ENCODE measurements around the gene GPR146.
A peak's percentile ranks its signal among the peaks of the same experiment; 100 is the strongest.

The GPR146 gene

DNA sequence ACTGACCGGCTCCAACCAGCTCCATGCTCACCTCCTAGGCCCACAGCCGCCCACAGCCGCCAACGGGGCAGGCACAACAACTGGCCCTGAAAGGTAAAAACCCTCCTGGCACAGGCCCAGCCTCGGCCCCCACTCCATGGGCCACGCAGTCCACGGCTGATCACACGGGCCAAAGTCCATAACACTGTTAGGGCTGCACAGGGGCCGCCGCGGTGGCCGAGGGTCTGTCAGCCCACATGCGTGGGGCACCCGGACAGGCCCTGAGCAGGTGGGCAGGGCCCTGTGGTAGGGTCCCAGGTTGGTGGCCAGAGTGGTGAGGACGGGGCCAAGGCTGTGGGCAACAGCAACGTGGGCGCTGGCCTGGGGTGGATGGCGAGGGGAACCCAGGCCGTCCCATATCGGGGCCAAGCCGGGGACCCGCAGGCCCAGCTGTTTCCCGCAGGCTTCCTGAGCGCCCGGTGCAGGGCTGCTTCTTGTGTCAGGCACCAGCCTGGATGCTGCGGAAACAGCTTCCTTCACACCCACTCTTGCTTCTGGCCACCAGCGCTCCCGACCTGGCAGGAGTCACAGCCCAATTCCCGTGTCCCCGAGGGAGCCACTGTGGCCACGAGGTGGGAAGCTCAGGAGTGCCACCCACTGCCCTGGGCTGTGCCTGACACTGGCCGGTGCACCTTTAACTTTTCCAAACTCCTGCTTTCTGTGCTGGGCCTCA is 32.2 kb upstream of the GPR146 start:
- DNase-seq = no peak

DNA sequence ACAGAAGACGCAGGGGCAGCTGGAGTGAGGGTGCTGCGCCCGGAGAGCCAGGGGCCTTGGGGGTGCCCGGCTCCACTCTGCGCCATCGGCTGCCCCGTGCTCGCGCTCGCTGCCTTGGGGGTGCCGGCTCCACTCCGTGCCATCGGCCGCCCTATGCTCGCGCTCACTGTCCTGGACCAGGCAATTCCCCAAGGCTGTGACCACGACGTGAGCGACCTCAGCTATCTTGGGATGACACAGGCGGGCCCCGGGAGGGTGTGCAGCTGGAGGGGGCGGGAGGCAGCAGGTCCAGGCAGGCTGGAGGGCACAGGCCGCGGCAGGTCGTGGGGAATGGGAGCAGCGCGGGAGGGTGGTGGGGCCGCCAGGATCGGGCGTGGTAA is 31.6 kb upstream of the GPR146 start:
- no peak for DNase-seq

DNA sequence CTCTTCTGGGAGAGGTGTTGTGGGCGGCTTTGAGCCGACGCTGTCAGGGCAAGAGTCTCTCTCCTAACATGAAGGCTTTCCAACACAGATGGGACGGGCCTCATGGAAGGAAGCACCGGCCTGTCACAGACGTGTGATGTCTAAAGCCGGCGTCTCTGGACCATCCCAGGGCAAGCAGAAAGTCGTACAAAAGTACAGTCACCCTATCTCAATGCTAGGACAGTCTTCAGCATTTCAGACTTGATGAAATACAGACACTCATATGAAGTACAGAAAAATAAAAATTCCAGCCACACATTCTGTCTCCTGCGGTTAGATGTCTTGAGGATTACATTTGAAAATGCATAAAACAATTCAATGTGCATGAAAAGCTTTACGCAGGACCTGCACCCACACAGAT is 30.8 kb upstream of the GPR146 start:
- no peak for DNase-seq

DNA sequence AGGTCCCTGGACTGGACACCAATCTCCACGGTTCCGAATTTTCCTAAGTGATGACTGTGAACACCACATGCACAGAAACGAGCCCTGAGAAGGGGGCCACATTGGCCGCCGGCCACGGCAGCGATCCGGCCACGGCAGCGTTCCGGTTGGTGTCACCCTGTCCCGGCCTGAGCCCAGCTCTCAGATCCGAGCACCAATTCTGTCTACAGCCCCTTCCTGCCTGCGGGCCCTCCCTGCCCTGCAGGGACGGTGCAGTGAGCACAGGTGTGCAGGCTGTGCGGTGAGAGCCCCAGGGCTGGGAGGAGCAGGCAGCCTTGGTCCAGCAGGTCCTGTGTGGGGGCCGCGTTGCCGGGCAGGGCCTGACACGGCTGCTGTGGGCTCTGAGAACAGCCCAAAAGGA is 29.7 kb upstream of the GPR146 start:
- DNase-seq = no peak

DNA sequence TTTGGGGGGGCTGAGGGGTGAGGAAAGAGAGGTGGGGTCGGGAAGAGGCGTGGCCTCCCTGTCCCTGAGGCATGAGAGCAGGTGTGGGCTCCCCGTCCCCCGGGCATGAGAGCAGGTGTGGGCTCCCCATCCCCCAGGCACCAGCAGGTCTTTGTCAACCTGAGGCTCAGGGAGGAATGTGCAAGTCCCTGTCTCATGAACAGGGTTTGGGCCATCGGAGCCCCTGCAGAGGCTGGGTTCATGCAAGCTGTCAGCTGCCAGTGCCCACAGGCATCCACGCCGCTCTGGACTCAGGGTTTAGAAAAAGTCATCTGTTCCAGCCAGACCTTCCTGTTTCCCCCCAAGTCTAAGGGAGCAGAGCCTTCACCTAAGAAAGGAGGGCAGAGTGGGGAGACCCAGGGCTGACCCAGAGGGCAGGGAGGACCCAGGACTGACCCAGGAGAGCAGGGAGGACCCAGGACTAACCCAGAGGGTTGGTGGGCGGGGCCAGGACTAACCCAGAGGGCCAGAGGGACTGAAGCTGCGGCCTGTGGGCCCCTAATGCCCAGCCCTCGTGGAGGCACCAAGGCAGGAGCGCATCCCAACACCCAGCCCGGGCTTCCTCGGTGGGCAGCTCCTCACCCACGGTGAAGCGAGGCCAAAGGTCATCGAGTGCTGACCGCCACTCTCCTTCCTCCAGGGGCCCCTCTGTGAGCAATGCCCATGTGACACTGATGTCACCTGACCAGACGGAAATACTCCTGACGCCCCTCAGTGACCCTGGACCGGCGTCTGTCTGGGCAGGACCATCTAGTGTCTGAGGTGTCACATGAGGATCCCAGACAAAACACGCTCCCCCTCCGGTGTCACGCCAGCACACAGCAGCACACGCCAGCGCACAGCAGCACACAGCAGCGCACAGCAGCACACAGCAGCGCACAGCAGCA is 28.9 kb upstream of the GPR146 start:
- no peak for DNase-seq

DNA sequence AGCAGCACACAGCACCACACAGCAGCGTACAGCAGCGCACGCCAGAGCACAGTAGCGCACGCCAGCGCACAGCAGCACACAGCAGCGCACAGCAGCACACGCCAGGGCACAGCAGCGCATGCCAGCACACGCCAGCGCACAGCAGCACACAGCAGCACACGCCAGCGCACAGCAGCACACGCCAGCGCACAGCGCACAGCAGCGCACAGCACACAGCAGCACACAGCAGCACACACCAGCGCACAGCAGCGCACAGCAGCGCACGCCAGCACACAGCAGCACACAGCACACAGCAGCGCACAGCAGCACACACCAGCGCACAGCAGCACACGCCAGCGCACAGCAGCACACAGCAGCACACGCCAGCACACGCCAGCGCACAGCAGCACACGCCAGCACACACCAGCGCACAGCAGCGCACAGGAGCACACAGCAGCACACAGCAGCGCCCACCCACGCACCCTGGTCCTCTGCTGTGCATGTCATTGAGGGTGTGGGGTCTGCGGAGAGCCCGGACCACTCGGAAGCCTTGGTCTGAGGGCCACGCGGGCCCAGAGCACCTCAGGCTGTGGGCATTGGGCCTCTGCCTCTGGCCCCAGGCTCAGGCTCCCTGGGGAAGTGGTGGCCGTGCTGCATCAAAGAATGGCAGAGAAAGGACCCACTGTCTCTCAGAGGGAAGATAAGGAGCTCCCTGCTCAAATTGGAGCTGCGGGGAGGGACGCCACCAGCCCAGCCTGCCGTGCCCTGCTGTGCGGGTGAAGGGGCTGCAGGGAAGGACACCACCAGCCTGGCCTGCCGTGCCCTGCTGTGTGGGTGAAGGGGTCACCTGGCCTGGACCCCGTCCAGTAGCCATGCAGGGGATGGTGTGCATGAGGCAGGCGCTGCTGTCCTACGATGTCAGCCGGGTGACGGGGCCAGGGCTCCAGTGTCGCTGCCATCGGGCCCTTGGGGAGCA is 27.5 kb upstream of the GPR146 start:
- DNase-seq = no peak

DNA sequence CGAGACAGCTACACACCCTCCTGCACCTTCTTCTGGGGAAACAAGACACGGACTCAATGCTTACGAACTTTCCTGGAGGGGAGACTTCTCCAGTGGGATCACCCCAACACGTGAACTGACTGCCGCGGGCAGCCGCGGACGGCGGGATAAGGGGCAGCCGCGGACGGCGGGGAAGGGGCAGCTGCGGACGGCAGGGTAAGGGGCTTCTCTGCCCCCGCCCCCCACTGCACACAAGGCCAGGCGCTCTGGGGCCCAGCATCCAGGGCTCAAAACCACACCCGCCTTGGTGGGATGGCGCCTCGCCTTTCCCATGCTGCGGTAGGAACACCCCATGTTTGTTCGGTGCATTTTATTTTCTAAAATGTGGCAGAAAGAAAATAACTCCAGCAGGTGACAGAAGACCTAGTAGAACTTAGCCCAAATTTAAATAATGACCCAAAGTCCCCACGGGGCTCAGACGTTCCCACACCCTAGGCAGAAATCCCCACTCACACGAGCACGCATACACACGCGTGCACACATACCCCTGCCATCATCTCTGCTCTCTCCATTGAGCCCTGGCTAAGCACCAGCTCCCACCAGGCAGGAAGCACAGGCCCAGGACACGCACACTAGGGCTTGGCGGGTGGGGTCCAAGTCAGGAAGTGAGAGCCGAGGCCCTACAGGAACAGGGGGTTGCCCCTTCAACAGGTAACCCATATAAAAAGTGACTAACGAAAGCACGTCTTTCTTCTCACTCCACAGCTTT is 26.6 kb upstream of the GPR146 start:
- no peak for DNase-seq

DNA sequence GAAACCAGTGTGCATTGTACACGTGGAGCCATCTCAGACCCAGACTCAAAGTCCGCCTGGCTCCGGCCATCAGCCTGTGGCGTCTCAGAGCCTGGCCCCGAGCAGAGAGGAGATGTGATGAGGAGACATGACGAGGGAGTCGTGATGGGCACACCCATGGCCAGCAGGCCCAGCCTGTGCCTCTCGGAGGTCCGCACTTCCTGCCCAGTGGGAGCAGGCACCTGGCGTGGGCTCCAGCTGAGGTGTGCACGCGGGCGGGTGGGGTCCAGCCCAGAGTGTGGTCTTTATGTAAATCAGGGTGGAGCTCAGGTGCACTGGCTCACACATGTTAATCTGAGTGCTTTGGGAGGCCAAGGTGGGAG is 26.0 kb upstream of the GPR146 start:
- DNase-seq = no peak

DNA sequence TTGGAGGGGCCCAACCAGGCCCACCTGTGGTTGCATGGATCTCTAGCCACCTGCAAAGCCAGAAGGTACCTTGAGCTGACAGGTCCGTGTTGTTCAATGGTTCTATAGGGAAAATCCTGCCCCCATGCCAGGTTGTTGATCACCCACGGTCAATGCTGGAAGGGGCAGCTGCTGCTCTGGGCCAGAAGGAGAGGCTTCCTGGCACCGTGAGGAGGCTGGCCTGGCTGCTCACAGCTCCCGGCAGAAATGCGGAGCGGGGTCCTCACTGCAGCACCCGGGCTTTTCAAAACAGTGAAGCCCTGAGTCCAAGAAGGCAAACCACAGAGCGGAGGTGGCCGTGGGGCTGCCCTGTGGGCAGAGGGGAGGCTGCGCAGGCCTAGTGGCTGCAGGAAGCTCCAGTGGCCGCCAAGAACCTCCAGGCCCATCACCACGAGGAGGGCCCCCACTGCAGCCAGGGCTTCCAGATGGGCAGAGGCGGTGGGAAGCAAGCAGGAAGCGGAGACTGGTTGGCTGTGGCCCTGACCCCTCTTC is 25.0 kb upstream of the GPR146 start:
- DNase-seq = no peak

DNA sequence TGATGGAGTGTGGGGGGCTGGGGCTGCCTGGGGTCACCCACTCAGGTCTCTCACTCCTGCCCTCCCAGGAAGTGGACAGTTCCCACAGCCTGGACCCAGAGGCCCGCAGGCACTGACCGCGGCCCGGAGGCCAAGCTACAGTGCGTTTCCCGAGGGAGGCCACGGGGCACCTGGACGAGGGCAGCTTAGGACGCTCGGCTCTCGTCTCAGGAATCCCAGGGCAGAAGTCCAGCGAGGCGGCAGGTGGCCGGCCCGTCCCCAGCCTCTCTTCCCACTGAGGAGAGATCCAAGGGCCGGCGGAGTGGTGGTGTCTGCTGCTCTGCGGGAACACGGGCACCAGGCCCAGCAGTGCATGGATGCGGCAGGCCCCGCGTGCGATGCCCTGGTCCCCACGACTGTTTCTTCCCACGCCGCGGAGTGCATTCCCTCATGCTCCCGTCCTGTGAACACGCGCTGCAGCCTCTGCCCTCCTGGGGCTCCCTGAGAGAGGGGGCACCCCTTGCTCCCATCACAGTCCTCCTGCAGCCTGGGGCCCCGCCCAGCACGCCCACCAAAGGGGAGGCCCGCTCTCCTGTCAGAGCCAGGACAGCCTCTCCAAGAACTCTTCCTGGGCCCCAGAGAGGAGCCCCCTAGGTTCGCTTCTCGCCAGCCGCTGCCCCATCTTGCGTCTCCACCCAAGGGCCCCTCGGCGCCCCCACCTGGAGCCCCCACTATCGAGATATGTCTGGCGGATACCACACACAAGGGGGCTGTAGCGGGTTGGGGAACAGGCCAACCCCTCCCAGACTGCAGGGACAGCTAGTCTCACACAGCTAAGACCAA is 24.3 kb upstream of the GPR146 start:
- no peak for DNase-seq

DNA sequence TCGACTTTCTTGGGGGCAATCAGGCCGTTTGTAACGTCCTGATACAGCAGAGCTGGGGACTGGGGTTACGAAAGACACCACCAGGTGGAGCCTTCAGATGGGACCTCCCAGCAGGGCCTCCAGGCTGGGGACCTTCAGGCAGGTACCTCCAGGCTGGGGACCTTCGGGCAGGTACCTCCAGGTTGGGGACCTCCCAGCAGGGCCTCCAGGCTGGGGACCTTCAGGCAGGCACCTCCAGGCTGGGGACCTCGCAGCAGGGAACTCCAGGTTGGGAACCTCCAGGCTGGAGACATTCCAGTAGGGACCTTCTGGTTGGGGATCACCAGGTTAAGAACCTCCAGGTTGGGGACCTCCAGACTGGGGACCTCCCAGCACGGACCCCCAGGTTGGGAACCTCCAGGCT is 23.5 kb upstream of the GPR146 start:
- peak; percentile 24 for DNase-seq

DNA sequence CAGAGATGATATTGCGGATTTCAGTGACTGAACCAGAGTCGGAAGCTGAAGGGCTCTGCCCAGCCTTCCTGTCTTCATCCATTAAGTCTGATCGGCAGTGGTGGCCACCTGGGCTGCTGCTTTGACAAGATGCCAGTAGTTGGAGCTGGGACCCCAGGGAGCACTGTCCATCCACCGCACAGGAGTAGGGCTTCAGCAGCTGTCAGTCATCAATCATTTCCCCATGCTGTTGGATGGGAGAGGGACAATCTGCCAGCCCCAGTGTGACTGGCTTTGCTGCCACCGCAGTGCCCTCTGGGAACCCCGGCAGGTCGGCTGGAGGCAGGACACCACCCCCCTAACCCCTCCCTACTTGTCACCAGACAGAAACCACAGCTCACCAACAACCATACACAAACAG is 23.0 kb upstream of the GPR146 start:
- DNase-seq = no peak

DNA sequence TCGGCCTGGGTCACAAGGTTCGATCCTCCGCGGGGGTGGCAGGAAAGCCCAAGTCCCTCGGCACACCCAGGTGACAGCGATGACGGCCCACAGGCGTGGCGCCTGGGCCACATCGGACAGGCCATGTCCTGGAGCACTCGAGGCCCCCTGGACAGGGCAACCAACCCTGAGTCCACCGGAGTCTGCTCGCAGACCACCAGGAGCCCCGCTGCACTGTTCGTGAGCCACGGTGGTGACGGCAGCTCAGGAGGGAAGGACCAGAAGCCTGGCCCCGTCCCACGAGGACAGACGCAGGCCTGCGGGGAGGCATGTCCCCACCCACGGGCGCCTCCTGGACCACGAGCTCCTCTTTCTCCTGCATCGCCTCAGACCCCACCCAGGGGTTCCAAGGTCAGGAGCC is 22.4 kb upstream of the GPR146 start:
- DNase-seq = no peak

DNA sequence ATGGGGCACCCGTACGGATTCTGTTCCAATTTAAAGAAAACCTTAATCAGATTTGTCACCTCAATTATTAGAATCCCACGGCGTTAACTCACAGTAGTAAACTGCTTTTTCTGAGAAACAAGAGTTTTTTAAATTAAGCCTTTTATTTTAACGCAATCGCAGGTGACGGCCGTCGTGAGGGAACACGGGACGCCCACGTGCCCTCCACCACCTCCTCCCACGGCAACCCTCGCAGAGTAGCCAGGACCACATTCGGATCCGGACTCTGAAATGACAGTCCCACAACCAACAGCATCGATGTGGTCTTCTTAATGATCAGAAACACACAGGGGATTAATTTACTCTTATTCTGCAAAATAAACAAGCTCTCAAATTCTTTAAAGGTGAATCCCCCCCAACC is 22.0 kb upstream of the GPR146 start:
- DNase-seq = no peak

DNA sequence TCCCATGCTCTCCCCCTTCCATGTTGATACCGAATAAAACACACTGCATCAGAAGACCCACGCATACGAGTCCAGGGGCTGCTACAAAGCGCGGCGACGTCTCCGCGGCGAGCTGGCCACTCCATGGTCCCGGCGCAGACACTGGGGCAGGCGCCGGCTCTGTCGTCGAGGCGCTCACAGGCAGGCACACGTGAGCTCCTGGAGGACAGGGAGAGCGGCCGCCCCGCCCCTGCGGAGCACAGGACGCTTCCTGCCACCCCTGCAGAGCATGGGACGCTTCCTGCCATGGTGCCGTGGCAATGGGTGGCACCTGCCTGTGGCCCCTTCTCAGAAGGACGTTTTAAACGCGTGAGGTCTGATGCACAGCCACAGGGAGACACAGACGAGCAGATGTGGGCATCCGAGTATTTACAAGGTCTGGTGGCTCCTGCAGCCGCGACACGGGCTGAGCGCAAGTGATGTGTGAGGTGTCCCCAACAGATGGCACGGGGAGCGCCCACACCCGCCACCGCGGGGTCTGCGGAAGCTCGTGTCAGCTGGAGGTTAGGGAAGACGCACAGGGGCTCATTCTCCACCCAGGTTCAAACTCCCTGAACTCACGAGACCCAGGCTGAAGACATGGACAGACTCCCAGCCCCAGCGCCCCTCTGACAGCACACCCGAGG is 21.4 kb upstream of the GPR146 start:
- no peak for DNase-seq

DNA sequence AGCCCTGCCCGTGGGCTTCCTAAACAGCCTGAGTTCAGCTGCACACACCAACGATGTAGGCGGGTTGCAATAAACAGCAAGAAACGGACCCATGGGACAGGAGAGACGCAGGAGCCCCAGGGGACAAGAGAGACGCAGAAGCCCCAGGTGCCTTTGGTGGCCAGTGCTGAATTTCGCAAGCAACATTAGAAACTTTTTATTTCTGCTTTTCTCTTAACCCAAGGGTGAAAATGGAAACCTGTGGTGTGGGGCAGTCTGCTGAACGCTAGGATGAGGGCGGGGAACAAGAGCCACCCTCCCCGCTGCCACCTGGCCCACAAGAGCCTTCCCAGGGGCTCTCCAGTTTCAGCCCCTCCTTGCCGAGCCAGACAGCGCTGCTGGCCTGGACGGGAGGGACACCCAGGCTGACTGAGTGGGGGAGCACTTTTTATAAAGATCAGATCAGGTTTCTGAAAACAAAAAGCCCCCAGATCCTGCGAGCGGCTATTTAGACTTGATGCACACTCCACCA is 20.0 kb upstream of the GPR146 start:
- no peak for DNase-seq

DNA sequence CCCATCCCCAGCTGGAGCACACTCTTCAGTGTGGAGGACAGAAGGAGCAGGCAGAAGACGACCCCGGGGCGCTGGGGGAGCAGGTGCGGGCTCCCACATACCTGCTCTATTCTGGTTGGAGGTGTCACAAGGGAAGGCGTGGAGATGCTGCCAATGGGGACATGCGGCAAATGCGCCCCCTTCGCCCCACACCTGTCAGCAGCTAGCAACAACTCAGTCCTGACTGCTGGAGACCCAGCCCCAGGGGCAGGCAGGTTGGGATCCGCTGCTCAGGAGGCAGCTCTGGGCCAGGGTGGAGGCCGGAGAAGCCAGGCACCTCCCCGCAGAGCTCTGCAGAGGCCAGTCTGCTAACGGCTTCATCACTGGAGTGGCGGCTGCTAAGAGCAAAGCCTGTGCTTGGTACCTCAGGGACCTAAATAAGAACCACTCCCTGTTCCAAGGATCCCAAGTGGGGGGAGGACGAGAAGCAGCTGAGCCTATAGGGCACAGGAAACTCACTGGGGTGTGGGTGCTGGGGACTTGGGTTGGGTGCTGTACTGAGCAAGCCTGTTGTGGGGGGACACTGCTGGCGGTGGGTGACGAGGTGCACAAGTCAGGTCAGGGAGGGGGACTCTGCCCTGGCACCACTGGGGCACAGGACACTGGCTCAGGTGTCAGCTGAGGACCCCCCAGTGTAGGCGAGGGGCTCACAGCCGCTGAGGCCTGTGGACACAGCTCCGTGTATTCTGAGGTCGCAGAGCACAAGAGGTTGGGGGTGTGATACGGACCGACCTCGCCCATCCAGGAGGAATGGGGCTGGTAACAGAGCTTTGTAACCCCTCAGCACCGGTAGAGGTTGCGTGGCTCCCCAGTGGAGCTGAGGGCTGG is 19.2 kb upstream of the GPR146 start:
- no peak for DNase-seq

DNA sequence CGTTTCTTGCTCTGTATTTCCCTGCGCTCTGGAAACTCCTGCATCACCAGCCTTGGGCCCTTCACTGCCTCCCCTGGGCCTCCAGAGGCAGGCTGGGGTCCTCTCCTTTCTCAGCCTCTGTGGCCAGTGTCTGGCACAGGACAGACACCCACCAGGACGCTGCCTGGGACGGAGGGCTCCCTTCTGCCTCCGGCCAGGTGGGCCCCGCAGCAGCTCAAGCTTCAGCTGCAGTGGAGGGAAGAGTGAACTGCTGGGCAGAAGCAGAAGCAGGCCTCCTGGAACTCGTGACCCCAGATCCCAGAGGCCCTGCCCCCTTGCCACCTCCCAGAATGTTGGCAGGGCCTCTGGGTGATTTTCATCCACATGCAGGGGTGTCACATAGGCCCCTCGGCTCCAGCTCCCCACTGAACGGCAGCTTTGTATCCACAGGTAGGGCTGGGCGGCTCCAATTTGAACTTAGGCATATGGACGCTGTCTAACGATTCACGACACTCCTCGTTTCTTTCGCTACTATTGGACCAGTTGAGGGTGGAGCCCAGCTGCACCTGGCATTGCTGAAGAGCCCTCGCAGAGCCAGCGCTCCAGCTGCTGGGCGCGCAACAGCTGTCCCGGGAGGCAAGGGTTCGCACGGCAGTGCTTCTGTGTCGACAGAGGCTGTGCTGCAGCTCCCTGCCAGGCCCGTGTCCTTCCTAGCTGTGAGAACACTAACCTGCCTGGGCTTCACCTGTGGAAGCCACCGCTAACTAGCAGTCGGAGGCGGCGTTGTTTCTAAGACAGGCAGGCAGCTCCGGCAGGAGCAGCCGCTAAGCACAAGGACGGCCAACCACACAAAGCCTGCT is 18.4 kb upstream of the GPR146 start:
- DNase-seq = no peak

DNA sequence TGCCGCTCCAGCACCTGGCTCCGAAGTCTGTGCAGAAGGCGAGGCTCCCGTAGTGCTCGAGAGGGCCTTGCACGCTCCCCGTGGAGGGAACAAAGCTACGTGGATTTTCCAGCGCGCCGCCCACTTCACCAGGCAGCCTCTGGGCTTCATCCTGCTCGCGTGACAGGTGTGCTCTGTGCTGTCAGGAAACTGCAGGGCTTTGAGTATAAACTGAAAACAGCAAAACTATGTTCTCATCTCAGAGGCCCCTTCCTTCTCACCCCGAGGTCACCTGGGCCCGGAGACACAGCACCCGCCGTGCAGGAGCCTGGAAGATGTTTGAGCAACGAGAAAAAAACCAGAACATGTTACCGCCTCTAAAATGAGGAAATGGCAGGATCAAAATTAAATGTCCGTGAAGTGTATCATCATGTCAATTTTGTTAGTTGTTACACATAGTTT is 17.6 kb upstream of the GPR146 start:
- no peak for DNase-seq

Measured in CD4-positive, alpha-beta T cell treated with Interleukin-10 for 1 hour (primary cell).